HG03521 (cell line): Measurements from ENCODE around the gene MAK.
"Not testable (repeated sequence)": the region's sequence is repeated elsewhere in the genome, so short reads cannot be mapped to it uniquely, and the experiment has no call there.

Experiments
- ATAC-seq: cut with Tn5 transposase; IDR thresholded peaks from one replicate; pipeline ENCODE4 v1.9.1; 2021; ENCODE audit warnings: mild to moderate bottlenecking, moderate library complexity; ENCODE audit not compliant: unreplicated experiment

Gene MAK

GRCh38 chr6:10792101-10792500, 46.2 kb downstream of the MAK start:
- no peak for ATAC-seq

GRCh38 chr6:10791673-10792072, 46.7 kb downstream of the MAK start:
- ATAC-seq: no peak

DNA sequence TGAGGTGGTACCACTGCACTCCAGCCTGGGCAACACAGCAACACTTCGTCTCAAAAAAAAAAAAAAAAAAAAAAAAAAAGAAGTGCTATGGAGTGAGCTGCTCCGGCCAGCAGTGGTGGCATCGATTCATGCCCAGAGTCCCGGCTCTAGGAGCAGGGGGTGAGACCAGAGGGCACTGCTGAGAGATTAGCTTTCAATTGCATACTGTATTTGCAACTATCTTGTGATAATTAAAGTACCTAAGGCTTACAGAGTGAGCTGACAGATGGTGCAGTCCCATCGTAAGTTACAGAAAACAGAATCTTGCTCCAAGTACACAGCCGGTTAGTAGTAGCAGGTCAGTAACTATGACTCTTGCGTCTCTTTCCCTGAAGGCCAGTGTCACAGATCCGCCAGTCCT, 59.3 kb downstream of the MAK start:
- ATAC-seq: no peak

GRCh38 chr6:10778230-10778629, 60.1 kb downstream of the MAK start:
- ATAC-seq: no peak

DNA sequence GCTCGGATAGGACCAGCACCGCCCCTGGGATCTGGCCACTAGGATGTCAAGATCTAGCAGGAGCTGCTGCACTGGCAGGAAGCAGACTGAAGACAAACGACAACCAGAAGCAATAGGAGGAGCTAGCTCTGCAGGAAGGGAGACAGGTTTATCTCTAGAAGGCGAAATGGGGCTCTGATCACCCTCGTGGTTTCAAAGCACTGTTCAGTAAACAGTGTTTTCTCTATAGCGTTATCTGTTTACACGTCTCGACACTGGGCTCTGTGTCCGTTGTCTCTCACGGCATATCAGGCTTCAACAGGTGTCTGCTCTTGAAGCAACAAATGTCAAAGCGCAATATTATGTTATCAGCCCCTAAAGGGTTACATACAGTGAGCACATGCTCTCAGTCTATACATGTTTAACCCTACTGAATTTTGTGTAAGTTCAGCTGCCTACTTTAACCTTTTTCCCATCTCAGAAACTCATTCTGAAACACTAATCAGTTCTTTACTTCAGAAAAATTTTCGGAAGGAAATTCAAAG, 66.9 kb downstream of the MAK start:
- no peak for ATAC-seq

- ATAC-seq: no peak
Observed at GRCh38 chr6:10769419-10769818, 68.9 kb downstream of the MAK start.

GRCh38 chr6:10763006-10763405, 75.3 kb downstream of the MAK start:
- no peak for ATAC-seq

GRCh38 chr6:10759884-10760329, 78.4 kb downstream of the MAK start:
- no peak for ATAC-seq

- ATAC-seq: peak; percentile 73
Observed at GRCh38 chr6:10759312-10759839, 79.0 kb downstream of the MAK start.

GRCh38 chr6:10756085-10756484, 82.3 kb downstream of the MAK start:
- ATAC-seq: no peak

DNA sequence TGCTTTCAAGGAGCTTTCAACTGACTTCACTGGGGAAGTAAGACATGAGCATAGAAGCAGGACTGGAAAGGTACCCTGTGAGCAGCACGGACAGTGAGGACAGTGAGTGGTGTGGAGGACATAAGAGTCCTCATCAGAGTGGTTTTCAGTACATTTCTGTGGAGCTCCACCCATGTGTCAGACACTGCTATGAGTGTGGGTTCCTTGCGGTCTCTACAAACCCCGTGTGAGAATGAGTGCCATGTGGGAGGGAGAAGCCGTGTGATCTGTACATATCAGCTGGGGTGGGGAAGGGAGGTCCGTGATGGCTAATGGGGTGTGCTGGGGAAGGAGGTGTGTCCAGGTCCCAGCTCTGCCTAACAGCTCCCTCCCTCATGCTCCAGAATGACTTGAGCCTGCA, 86.6 kb downstream of the MAK start:
- not testable (repeated sequence) for ATAC-seq

DNA sequence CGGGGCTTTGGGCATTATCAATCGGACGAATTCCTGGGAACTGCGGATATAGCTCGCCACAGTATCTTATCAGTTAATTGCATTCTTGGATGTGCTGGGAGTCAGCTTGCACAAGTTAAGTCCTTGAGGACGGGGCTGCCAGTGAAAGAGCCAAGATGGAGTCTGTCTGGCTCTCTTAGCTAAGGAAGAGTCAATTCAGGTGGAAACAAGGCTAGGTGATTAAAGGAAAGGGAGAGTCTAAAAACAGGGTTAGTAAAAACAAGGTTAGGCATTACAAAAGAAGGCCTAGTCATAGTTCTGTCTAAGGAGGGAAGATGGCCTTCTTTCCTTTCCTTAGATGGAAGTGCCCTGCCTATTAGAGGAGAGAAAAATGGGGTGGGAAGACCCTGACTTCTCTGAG, 87.8 kb downstream of the MAK start:
- ATAC-seq: not testable (repeated sequence)

DNA sequence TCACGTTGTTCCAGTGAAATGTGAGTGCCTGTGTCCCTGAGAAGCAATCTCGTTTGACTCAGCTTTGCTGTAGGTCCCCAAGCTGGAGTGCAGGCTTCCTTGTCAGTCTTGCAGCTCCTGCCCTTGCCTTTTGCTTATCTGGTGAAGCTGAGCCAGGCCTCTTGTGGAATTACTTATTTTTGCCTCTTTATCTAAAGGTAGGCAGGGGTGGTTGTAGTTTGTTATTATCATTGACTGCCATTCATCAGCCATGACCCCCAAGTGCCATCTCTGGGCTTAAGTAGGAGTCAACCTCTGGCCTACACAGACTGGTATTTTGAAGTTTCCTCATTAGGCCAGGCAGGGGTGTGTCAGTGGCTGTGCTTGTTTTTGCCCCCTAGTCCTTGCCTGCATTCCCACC, 88.6 kb downstream of the MAK start:
- ATAC-seq: no peak

- ATAC-seq: peak; percentile 94
Observed at GRCh38 chr6:10747251-10747972, 90.9 kb downstream of the MAK start, which contains the start of gene TMEM14B. TMEM14B (plus strand) TSS chr6:10747805; CDS start chr6:10749246, 1,441 bp downstream.

GRCh38 chr6:10746915-10747250, 91.5 kb downstream of the MAK start:
- no peak for ATAC-seq

GRCh38 chr6:10745116-10745515, 93.2 kb downstream of the MAK start:
- ATAC-seq: no peak

DNA sequence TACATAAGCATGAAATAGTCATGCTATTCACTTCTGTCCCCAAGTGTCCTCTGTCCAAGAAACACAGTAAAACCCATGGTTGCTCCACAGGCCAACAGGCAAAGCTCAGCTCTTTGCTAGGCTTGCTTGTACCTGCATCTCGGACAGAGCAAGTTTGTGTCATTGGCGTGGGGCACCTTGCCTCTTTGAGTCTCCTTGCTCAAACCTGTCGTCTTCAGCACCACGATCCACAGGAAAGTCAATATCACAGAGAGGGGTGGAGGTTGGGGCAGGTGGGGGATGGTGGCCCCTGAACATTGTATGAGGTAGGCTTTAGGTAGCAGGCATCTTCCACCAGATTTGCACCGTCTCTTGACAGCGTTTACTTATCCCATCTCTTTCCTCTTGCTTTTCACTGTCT, 94.8 kb downstream of the MAK start:
- ATAC-seq: no peak

DNA sequence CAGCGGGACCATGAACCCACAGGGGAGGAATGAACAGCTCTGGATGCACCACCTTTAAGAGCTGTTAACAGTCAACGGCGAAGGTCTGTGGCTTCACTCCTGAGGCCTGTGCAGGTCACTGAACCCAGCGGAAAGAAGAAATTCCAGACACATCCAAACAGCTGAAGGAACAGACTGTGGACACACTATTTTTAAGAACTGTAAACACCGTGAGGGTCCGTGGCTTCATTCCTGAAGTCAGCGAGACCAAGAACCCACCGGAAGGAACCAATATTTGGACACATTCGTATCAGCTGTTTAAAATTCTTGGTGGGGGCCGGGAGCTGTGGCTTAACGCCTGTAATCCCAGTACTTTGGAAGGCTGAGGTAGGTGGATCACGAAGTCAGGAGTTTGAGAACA, 96.1 kb downstream of the MAK start:
- ATAC-seq: no peak

DNA sequence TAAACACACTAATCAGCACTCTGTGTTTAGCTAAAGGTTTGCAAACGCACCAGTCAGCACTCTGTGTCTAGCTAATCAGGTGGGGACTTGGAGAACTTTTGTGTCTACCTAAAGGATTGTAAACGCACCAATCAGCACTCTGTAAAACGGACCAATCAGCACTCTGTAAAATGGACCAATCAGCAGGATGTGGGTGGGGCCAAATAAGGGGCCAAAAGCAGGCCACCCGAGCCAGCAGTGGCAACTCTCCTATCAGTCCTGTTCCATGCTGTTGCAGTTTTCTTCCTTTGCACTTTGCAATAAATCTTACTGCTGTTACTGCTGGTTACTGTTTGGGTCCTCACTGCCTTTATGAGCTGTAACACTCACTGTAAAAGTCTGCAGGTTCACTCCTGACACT, 96.7 kb downstream of the MAK start:
- ATAC-seq: not testable (repeated sequence)

GRCh38 chr6:10740061-10740460, 98.3 kb downstream of the MAK start:
- ATAC-seq: no peak

GRCh38 chr6:10736731-10737130, 101.6 kb downstream of the MAK start:
- no peak for ATAC-seq

- no peak for ATAC-seq
Observed at GRCh38 chr6:10733863-10734262, 104.5 kb downstream of the MAK start.
